ENCODE measurements around the gene S100A4. TPM values are rescaled to one million over a fixed set of nuclear protein-coding genes. Genes with fewer than 3 reads are reported as not detected.

S100A4 gene
- total RNA-seq, 1 donor from 2014 or later = 690 TPM

GRCh38 chr1:153548722-153549688 is 3.4 kb upstream of the S100A4 start, which contains the start of gene S100A3:
Gene S100A3, minus strand, starts transcription at chr1:153549258. Its CDS starts 773 bp downstream, at chr1:153548485.
- Histone ChIP-seq H3K4me3 (no peak within 1 kb of the TSS), H3K27ac (peak within 1 kb of the TSS; percentile 74 to 92), H3K4me1 (peaks cover 48 to 76% of the 10 kb centered on the region in 2 donors), H3K9me3 (no peaks in the 10 kb centered on the region), H3K36me3 (peaks cover 0 to 2% of the 10 kb centered on the region in 2 donors), H3K27me3 (no peaks in the 10 kb centered on the region)
- DNase-seq (ENCODE audit: low spot score in 2 of 2) = peak in 1 of 2 donors; percentile 95
- peak in 2 of 3 experiments; percentile 42 to 44 for TF ChIP-seq CTCF (IDR thresholded peaks at IDR 0.05)
- intact Hi-C loops (cut with DNase I) = loop anchor here (1.0 kb wide), 2 partner anchors 16 to 17 kb away; no protein-coding TSS in a partner anchor

GRCh38 chr1:153547560-153548551 is 2.2 kb upstream of the S100A4 start:
- Histone ChIP-seq H3K27me3 (no peaks in the 10 kb centered on the region), H3K36me3 (peaks cover 0 to 3% of the 10 kb centered on the region in 2 donors), H3K4me1 (peaks cover 48 to 75% of the 10 kb centered on the region in 2 donors), H3K4me3 (no peak overlapping the region), H3K27ac (peak overlapping the region; percentile 90 to 92), H3K9me3 (no peaks in the 10 kb centered on the region)
- no peak for DNase-seq (ENCODE audit: low spot score in 2 of 2)
- no peak for TF ChIP-seq CTCF (IDR thresholded peaks at IDR 0.05)
- intact Hi-C loops (cut with DNase I) = no loop called here

GRCh38 chr1:153546796-153547559 is 1.4 kb upstream of the S100A4 start:
- Histone ChIP-seq H3K36me3 (peaks cover 0 to 3% of the 10 kb centered on the region in 2 donors), H3K27ac (peak overlapping the region; percentile 90 to 92), H3K27me3 (no peaks in the 10 kb centered on the region), H3K4me1 (peaks cover 48 to 76% of the 10 kb centered on the region in 2 donors), H3K4me3 (peak overlapping the region in 1 of 2 donors; percentile 15), H3K9me3 (no peaks in the 10 kb centered on the region)
- intact Hi-C loops (cut with DNase I) = no loop called here
- DNase-seq (ENCODE audit: low spot score in 2 of 2) = no peak
- no peak for TF ChIP-seq CTCF (IDR thresholded peaks at IDR 0.05)

- H3K4me1 ChIP-seq = peaks cover 48 to 77% of the 10 kb centered on the region in 2 donors
- DNase-seq (ENCODE audit: low spot score in 2 of 2) = no peak
- peak overlapping the region in 1 of 2 donors; percentile 68 for H3K4me3 ChIP-seq
- H3K36me3 ChIP-seq = peaks cover 0 to 3% of the 10 kb centered on the region in 2 donors
- peak overlapping the region; percentile 90 to 92 for H3K27ac ChIP-seq
- no peaks in the 10 kb centered on the region for H3K9me3 ChIP-seq
- intact Hi-C loops (cut with DNase I) = no loop called here
- H3K27me3 ChIP-seq = no peaks in the 10 kb centered on the region
- TF ChIP-seq CTCF (IDR thresholded peaks at IDR 0.05) = no peak
Measured at GRCh38 chr1:153546371-153546770, 765 bp upstream of the S100A4 start.

Measured in ascending aorta (tissue), 2 donors.